ENCODE results near the gene TOGARAM2. TPM values are rescaled to one million over a fixed set of nuclear protein-coding genes. Genes with fewer than 3 reads are reported as not detected.
A peak's percentile ranks its signal among the peaks of the same experiment; 100 is the strongest.

Gene TOGARAM2
- total RNA-seq, 2 donors from 2014 or later: 0.24 to 0.59 TPM

DNA sequence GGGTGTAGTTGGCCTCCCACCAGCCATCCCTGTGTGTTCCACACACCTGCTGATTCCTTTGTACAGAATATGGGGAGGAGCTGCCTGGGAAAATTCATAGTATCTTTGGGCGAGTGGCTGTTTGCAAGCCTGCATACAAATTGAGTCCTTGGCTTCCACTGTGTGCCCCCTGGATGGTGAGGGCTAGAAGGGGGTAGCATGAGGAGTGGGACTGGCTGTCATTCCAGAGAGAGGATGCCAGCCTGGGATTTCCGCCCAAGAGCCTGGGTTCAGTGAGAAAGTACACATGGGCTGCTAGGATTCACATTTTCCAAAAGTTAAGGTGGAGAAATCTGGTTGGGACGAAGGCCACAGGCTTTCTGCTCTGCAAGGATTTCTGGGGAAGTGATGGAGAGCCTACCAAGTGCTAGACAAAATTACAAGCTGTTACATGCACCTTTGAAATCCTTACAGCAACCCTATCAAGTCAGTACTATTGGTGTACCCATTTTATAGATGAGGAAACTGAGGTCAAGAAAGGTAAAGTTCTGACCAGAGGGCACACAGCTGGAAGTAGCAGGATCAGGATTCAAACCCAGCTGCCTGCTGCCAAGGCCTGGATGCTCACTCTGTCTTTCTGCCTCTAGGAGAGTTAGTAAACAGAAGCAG lies 606 bp upstream of the TOGARAM2 start:
- no peaks in the 10 kb centered on the region for H3K36me3 ChIP-seq
- no peak overlapping the region for H3K4me3 ChIP-seq
- no peak overlapping the region for H3K27ac ChIP-seq
- DNase-seq: no peak
- intact Hi-C loops (cut with DNase I): no loop called here
- H3K9ac ChIP-seq (ENCODE audit: low read depth in 2 of 2, low read length in 2 of 2): no peak overlapping the region
- no peaks in the 10 kb centered on the region for H3K27me3 ChIP-seq
- TF ChIP-seq, protein P1, sequence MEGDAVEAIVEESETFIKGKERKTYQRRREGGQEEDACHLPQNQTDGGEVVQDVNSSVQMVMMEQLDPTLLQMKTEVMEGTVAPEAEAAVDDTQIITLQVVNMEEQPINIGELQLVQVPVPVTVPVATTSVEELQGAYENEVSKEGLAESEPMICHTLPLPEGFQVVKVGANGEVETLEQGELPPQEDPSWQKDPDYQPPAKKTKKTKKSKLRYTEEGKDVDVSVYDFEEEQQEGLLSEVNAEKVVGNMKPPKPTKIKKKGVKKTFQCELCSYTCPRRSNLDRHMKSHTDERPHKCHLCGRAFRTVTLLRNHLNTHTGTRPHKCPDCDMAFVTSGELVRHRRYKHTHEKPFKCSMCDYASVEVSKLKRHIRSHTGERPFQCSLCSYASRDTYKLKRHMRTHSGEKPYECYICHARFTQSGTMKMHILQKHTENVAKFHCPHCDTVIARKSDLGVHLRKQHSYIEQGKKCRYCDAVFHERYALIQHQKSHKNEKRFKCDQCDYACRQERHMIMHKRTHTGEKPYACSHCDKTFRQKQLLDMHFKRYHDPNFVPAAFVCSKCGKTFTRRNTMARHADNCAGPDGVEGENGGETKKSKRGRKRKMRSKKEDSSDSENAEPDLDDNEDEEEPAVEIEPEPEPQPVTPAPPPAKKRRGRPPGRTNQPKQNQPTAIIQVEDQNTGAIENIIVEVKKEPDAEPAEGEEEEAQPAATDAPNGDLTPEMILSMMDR (IDR thresholded peaks at IDR 0.05): no peak
- H3K9me3 ChIP-seq: no peaks in the 10 kb centered on the region
- no peaks in the 10 kb centered on the region for H3K4me1 ChIP-seq

DNA sequence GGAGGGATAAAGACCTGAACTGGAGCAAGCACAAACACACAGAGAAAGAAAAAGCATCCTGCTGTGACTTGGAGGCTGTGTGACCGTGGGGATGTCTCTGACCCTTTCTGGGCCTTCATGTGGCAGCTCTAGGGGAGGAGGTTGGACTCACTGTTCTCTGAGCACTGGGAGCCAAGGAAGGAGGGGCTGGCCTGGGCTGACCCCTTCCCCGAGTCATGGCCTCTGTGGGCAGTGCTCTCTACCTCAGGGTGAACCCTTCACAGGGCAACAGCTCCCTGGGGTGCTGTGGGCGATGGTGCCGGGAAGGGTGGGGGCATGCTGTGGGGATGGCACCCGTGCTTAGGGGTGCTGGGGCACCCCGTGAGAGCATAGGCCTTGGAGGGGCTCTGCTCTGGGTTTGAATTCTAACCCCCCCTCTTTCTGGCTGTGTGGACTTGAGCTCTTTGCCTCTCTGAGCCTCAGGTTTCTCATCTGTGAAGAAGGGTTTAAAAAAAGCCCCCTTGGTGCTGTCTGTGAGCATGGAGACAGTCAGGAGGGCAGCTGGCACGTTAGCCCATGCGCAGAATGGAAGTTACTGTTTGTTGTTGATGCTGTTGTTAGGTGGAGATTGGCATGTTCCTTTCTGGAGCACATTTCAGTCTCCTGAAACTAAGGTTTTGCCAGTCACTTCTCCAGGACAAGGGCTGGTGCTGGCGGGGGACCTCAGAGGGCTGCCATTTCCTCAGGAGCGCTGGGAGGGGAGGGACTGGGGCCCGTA lies 700 bp downstream of the TOGARAM2 start:
- TF ChIP-seq, protein P1 (IDR thresholded peaks at IDR 0.05): no peak
- no peak overlapping the region for H3K4me3 ChIP-seq
- no peak overlapping the region for H3K9ac ChIP-seq (ENCODE audit: low read depth in 2 of 2, low read length in 2 of 2)
- intact Hi-C loops (cut with DNase I): no loop called here
- H3K36me3 ChIP-seq: no peaks in the 10 kb centered on the region
- no peaks in the 10 kb centered on the region for H3K4me1 ChIP-seq
- DNase-seq: no peak
- H3K27ac ChIP-seq: peak overlapping the region; percentile 7
- no peaks in the 10 kb centered on the region for H3K27me3 ChIP-seq
- H3K9me3 ChIP-seq: no peaks in the 10 kb centered on the region

DNA sequence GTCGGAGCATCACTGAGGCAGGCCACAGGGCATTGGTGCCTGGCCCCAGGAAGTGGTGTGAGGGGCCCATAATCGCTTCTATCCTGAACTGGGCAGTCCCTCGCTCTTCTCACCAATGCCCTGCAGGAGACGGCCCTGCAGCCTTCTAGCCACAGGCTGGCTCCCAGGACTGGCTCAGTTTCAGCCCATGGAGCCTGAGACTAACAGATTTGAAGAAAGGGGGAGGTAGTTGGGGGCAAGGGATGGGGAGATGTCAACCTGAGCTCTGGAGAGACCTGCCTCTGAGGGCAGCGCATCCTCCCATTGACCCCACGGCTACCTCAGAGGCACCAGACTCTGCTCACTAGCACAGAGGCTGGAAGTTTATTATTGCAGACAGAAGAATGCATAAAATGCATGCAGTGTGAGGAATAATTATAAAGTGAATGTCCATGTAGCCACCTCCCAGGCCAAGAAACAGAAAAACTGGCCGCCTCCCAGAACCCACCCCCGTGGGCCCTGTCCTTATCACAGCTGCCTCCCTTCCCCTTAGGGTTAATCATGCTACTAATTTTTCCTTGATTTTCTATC lies 1.4 kb downstream of the TOGARAM2 start:
- H3K9ac ChIP-seq (ENCODE audit: low read depth in 2 of 2, low read length in 2 of 2): no peak overlapping the region
- intact Hi-C loops (cut with DNase I): no loop called here
- TF ChIP-seq, protein P1 (IDR thresholded peaks at IDR 0.05): no peak
- H3K27ac ChIP-seq: no peak overlapping the region
- no peaks in the 10 kb centered on the region for H3K36me3 ChIP-seq
- H3K27me3 ChIP-seq: no peaks in the 10 kb centered on the region
- no peaks in the 10 kb centered on the region for H3K9me3 ChIP-seq
- no peak overlapping the region for H3K4me3 ChIP-seq
- no peak for DNase-seq
- no peaks in the 10 kb centered on the region for H3K4me1 ChIP-seq

DNA sequence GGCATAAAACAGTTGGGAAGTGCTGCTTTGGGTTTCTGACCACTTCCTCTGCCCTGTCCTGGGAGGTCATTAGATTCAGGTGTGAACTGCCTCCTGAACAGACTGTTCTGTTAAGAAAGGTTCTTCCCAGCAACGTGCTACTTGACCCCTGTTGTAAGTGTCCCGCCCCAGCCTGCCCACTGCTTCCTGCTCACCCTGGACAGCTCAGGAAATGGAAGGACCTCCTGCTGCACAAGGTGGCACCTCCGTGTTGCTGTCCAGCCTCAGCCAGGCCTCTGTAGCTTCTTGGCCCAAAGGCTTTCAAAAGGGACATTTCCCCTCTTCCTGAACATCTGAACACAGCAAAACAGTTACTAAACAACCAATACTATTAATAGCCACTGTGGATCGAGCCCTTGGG lies 5.3 kb downstream of the TOGARAM2 start:
- Histone ChIP-seq H3K27ac (no peak overlapping the region), H3K36me3 (no peaks in the 10 kb centered on the region), H3K9ac (ENCODE audit: low read depth in 2 of 2, low read length in 2 of 2) (no peak overlapping the region), H3K4me3 (no peak overlapping the region), H3K4me1 (no peaks in the 10 kb centered on the region), H3K27me3 (no peaks in the 10 kb centered on the region), H3K9me3 (no peaks in the 10 kb centered on the region)
- TF ChIP-seq, protein P1 (IDR thresholded peaks at IDR 0.05): no peak
- DNase-seq: no peak
- intact Hi-C loops (cut with DNase I): no loop called here

DNA sequence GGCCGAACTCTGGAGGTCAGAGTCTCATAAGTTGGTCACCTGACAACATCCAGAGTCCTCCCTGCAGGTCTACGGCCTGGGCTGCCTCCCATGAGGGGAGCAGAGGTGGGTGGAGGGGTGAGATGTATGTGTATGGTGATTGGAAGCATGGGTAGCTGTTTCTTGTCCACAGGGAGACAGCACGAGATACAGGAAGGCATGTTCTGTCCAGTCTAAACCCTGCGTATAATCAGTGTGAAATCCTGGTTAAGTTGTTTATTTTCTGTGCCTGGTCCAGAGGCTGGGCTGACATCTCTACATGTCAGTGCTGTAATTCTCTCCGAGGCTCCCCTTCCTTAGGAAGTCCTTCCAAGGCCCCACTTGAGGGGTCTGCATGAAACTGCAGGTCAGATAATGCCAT lies 8.9 kb downstream of the TOGARAM2 start:
- Histone ChIP-seq H3K9ac (ENCODE audit: low read depth in 2 of 2, low read length in 2 of 2) (no peak overlapping the region), H3K27ac (peak overlapping the region; percentile 17), H3K27me3 (no peaks in the 10 kb centered on the region), H3K4me1 (no peaks in the 10 kb centered on the region), H3K36me3 (no peaks in the 10 kb centered on the region), H3K9me3 (no peaks in the 10 kb centered on the region), H3K4me3 (no peak overlapping the region)
- intact Hi-C loops (cut with DNase I): no loop called here
- TF ChIP-seq, protein P1 (IDR thresholded peaks at IDR 0.05): no peak
- DNase-seq: no peak

Measured in colonic mucosa (tissue), 4 donors.